ENCODE measurements around the gene CBARP.

The CBARP gene

DNA sequence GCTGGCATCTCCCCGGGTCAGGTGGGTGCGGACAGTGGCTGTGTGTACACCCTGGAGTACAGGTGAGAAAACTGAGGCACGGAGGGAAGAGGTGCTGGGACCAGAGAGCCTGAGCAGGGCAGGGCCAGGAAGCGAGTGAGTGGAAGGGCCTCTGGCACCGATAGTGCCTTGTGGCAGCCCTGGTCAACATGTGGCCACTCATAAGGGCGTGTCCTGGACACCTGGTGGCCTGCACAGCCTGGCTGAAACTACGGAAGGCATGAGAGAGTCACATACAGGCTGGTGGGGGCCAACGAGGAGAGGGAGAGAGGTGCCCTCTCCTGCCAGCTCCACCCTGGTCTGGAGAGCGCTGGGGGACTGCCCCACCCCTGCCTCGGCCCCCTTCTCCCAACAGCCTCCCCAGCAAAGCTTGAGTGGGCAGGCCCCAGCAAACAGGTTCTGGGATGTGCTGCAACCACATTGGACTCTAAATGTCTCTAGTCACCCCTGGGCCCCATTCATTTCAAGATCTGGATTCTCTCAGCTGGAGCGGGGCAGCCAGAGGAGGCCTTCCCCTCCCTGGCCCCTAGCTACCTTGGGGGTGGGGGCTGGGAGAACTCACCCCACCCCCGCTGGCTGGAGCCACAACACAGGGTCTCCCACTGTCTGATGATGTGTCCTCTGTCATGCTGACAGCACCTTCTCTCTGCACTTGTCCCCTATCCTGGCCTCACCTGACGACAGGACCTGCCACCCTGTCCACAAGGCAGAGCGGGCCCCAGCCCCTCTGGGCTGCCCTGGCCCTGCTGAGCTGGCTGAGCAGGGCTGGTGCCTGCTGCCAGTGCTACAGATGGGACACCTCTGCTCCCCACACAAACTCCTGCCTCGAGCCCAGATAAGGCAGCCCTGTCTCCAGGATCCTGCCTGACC, 5.8 kb downstream of the CBARP start:
- Histone ChIP-seq H3K36me3 (ENCODE audit: control insufficient read depth in 2 of 2, insufficient read depth in 2 of 2, low read length in 2 of 2) (no peaks in the 10 kb centered on the region), H3K4me3 (ENCODE audit: low read length in 2 of 2) (no peak overlapping the region), H3K27me3 (ENCODE audit: control insufficient read depth in 2 of 2, insufficient read depth in 2 of 2, low read length in 2 of 2) (peaks cover 0 to 27% of the 10 kb centered on the region in 2 donors), H3K9ac (ENCODE audit: low read depth in 1 of 2, low read length in 2 of 2) (no peak overlapping the region), H3K27ac (ENCODE audit: low read depth in 2 of 2, low read length in 2 of 2) (no peak overlapping the region), H3K4me1 (ENCODE audit: control insufficient read depth in 2 of 2, insufficient read depth in 2 of 2, low read length in 2 of 2) (peaks cover 9 to 14% of the 10 kb centered on the region in 2 donors), H3K9me3 (ENCODE audit: control insufficient read depth in 2 of 2, low read length in 2 of 2) (no peaks in the 10 kb centered on the region)

DNA sequence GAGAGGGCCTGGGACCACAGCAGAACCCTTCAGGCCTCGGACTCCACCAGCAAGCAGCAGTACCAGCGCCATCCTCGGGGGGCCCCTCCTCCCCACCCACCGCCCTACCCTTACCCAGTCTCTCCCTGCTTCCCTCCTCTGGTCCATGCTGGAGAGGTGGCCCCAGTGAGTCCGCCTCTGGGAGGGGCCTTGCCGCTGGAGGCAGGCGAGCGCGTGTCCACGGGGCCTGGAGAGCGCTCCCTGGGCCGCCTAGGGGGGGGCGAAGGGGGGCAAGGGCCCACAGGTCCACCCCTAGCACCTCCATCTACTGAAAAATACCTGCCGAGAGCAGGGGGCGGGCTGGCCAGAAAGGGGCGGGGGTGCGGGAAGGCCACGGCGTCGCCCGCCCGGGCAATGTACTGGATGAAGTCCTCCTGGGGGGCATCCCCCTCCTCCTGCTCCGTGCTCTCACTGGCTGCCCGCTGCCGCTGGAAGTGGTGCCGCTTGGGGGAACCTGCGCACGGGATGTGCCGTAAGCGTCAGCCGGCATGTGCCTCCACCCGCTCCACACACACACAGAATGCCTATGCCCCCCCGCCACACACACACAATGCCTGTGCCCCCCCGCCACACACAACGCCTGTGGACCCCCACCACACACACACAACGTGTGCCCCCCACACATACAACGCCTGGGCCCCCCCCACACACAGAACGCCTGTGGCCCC, 6.9 kb downstream of the CBARP start:
- Histone ChIP-seq H3K4me3 (ENCODE audit: low read length in 2 of 2) (no peak overlapping the region), H3K9me3 (ENCODE audit: control insufficient read depth in 2 of 2, low read length in 2 of 2) (no peaks in the 10 kb centered on the region), H3K27me3 (ENCODE audit: control insufficient read depth in 2 of 2, insufficient read depth in 2 of 2, low read length in 2 of 2) (peaks cover 0 to 25% of the 10 kb centered on the region in 2 donors), H3K4me1 (ENCODE audit: control insufficient read depth in 2 of 2, insufficient read depth in 2 of 2, low read length in 2 of 2) (peaks cover 7 to 13% of the 10 kb centered on the region in 2 donors), H3K27ac (ENCODE audit: low read depth in 2 of 2, low read length in 2 of 2) (no peak overlapping the region), H3K36me3 (ENCODE audit: control insufficient read depth in 2 of 2, insufficient read depth in 2 of 2, low read length in 2 of 2) (peaks cover 0 to under 1% of the 10 kb centered on the region in 2 donors), H3K9ac (ENCODE audit: low read depth in 1 of 2, low read length in 2 of 2) (no peak overlapping the region)

DNA sequence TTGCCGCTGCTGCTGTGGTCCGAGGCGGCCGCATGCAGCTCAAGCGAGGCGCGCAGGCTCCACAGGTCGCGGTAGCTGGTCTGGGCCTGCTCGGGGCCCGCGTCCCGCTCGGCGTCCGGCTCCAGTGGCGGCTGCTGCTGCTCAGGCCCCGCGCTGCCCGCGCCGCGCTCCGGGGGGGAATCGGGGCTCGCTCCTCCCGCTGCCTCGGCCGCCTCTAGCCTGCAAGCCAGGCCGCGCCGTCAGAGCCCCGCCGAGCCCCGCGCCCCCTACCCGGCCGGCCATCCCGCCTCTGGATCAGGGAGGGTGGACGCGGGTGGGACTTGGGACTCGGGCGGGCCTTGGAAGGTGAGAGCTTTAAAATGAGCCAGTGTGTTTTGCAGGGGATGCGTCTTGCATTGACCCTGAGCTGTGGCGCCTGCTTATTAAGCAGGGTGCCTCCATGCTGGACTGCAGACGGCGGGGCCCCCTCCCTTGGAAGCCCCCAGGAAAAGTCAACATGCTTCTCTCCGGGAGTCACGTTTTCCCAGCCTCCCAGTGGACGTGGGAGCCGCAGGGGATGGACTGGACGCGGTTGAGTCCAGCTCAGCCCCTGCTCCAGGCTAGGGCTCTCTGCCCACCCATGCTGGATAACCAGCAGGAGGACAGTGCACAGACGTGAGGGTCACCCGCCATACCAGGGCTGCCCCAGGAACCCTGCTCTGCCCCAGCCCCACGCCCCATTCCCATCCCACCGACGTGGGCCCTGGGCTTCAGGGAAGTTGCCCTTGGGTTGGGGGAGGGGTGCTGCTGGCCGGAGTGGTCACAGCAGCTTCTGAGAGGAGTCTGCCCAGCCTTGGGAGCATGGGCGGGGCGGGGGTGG, 7.7 kb downstream of the CBARP start:
- no peak overlapping the region for H3K4me3 ChIP-seq (ENCODE audit: low read length in 2 of 2)
- H3K4me1 ChIP-seq (ENCODE audit: control insufficient read depth in 2 of 2, insufficient read depth in 2 of 2, low read length in 2 of 2) = peaks cover 7 to 13% of the 10 kb centered on the region in 2 donors
- peaks cover 0 to 5% of the 10 kb centered on the region in 2 donors for H3K36me3 ChIP-seq (ENCODE audit: control insufficient read depth in 2 of 2, insufficient read depth in 2 of 2, low read length in 2 of 2)
- peaks cover 0 to 17% of the 10 kb centered on the region in 2 donors for H3K27me3 ChIP-seq (ENCODE audit: control insufficient read depth in 2 of 2, insufficient read depth in 2 of 2, low read length in 2 of 2)
- H3K9ac ChIP-seq (ENCODE audit: low read depth in 1 of 2, low read length in 2 of 2) = no peak overlapping the region
- H3K9me3 ChIP-seq (ENCODE audit: control insufficient read depth in 2 of 2, low read length in 2 of 2) = no peaks in the 10 kb centered on the region
- H3K27ac ChIP-seq (ENCODE audit: low read depth in 2 of 2, low read length in 2 of 2) = no peak overlapping the region

DNA sequence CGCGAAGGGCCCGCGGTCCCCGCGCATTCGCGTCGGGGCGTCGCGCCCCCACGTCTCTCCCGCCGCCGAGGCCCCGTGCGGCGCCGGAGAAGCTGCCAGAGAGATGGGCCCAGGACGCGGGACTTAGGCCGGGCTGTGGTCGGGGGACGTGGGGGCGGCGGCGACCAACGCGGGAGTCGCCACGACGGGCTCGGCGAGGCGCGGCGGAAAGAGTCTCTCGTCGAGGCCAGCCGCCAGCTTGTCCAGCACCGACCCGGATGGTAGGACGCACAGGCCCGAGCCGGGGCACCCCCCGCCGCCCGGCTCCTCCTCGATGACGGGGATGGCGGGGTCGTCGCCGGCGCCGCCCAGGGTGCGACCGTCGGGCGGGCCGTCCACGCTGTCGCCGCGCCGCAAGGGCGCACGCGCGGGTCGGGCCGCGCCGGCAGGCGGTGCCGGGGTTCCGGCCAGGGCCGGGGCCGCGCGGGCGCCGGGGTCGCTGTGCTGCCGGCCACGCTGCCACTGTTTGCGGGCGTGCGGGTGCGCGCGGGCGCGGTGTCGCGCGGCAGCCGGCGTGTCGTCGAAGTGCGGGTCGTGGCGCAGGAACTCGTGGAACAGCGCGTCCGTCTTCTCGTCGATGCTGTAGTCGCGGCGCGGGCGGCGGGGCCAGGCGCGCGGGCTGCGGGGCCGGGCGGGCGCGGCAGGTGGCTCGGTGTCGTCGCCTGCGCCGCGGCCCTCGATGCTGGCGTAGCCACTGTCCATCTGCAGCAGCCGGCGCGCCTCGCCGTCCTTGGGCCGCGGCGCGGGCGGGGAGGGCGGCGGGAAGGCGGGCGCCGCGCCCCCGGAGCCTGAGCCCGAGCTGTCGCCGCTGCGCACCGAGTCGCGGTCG, 8.5 kb downstream of the CBARP start:
- H3K27ac ChIP-seq (ENCODE audit: low read depth in 2 of 2, low read length in 2 of 2) = no peak overlapping the region
- H3K36me3 ChIP-seq (ENCODE audit: control insufficient read depth in 2 of 2, insufficient read depth in 2 of 2, low read length in 2 of 2) = peaks cover 5% of the 10 kb centered on the region in 2 donors
- no peaks in the 10 kb centered on the region for H3K9me3 ChIP-seq (ENCODE audit: control insufficient read depth in 2 of 2, low read length in 2 of 2)
- peaks cover 7 to 13% of the 10 kb centered on the region in 2 donors for H3K4me1 ChIP-seq (ENCODE audit: control insufficient read depth in 2 of 2, insufficient read depth in 2 of 2, low read length in 2 of 2)
- H3K9ac ChIP-seq (ENCODE audit: low read depth in 1 of 2, low read length in 2 of 2) = no peak overlapping the region
- H3K27me3 ChIP-seq (ENCODE audit: control insufficient read depth in 2 of 2, insufficient read depth in 2 of 2, low read length in 2 of 2) = peaks cover 0 to 8% of the 10 kb centered on the region in 2 donors
- no peak overlapping the region for H3K4me3 ChIP-seq (ENCODE audit: low read length in 2 of 2)

DNA sequence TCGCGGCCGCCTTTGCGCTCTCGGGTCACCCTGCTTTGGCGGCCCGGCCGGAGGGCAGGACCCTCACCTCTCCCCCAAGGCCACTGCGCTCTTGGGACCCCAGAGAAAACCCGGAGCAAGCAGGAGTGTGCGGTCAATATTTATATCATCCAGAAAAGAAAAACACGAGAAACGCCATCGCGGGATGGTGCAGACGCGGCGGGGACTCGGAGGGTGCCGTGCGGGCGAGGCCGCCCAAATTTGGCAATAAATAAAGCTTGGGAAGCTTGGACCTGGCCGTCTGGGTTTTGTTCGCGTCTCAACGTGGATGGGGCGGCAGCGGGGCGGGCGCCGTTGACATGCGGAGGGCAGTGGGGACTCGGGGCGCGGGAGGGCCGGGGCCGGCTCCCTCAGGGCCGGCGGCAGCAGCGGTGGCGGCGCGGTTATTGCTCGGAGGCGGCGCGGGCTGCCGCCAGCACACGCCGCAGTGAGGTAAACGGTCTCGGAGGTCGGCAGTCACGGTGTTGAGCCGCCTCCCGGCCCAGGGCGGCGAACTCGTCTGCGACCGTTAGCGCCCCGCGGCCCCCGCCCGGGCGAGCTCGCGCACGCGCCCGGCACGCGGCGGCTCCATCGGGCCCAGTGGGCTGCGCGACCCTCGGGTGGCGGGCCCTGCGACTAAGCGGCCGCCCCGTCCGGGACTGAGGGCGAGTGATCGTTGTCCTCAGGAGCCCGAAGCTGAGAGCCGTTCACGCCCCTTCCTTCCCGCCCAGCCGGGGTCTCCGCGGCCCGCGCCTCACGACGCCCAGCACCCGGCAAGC, 9.4 kb downstream of the CBARP start:
- Histone ChIP-seq H3K4me1 (ENCODE audit: control insufficient read depth in 2 of 2, insufficient read depth in 2 of 2, low read length in 2 of 2) (peaks cover 7 to 11% of the 10 kb centered on the region in 2 donors), H3K9ac (ENCODE audit: low read depth in 1 of 2, low read length in 2 of 2) (no peak overlapping the region), H3K4me3 (ENCODE audit: low read length in 2 of 2) (no peak overlapping the region), H3K27ac (ENCODE audit: low read depth in 2 of 2, low read length in 2 of 2) (no peak overlapping the region), H3K27me3 (ENCODE audit: control insufficient read depth in 2 of 2, insufficient read depth in 2 of 2, low read length in 2 of 2) (no peaks in the 10 kb centered on the region), H3K36me3 (ENCODE audit: control insufficient read depth in 2 of 2, insufficient read depth in 2 of 2, low read length in 2 of 2) (peaks cover 8 to 10% of the 10 kb centered on the region in 2 donors), H3K9me3 (ENCODE audit: control insufficient read depth in 2 of 2, low read length in 2 of 2) (no peaks in the 10 kb centered on the region)

DNA sequence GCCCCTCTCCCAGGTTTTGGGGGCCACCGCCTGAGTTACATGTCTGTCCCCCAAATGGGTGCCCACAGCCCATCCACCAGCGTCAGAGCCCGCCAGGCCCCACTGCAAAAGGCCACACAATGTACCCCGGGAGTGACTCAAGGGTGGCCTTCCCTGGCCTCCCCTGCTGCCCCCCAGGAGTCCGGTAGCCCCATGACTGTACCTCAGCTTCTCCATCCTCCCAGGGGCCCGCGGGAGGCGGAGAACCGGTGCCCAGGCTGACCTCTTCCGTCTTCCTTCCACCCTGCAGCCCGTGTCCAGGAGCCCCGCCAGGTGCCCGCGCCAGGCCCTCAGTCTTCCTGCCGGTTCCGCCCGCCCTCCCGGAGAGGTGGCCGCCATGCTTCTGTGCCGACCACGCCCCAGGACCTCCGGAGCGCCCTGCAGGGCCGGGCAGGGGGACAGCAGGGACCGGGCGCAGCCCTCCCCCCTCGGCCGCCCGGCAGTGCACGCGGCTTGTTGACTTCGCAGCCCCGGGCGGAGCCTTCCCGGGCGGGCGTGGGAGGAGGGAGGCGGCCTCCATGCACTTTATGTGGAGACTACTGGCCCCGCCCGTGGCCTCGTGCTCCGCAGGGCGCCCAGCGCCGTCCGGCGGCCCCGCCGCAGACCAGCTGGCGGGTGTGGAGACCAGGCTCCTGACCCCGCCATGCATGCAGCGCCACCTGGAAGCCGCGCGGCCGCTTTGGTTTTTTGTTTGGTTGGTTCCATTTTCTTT, 10.3 kb downstream of the CBARP start:
- Histone ChIP-seq H3K27me3 (ENCODE audit: control insufficient read depth in 2 of 2, insufficient read depth in 2 of 2, low read length in 2 of 2) (no peaks in the 10 kb centered on the region), H3K9ac (ENCODE audit: low read depth in 1 of 2, low read length in 2 of 2) (no peak overlapping the region), H3K9me3 (ENCODE audit: control insufficient read depth in 2 of 2, low read length in 2 of 2) (no peaks in the 10 kb centered on the region), H3K4me1 (ENCODE audit: control insufficient read depth in 2 of 2, insufficient read depth in 2 of 2, low read length in 2 of 2) (peaks cover 0 to 2% of the 10 kb centered on the region in 2 donors), H3K4me3 (ENCODE audit: low read length in 2 of 2) (no peak overlapping the region), H3K27ac (ENCODE audit: low read depth in 2 of 2, low read length in 2 of 2) (no peak overlapping the region), H3K36me3 (ENCODE audit: control insufficient read depth in 2 of 2, insufficient read depth in 2 of 2, low read length in 2 of 2) (peaks cover 14 to 19% of the 10 kb centered on the region in 2 donors)

DNA sequence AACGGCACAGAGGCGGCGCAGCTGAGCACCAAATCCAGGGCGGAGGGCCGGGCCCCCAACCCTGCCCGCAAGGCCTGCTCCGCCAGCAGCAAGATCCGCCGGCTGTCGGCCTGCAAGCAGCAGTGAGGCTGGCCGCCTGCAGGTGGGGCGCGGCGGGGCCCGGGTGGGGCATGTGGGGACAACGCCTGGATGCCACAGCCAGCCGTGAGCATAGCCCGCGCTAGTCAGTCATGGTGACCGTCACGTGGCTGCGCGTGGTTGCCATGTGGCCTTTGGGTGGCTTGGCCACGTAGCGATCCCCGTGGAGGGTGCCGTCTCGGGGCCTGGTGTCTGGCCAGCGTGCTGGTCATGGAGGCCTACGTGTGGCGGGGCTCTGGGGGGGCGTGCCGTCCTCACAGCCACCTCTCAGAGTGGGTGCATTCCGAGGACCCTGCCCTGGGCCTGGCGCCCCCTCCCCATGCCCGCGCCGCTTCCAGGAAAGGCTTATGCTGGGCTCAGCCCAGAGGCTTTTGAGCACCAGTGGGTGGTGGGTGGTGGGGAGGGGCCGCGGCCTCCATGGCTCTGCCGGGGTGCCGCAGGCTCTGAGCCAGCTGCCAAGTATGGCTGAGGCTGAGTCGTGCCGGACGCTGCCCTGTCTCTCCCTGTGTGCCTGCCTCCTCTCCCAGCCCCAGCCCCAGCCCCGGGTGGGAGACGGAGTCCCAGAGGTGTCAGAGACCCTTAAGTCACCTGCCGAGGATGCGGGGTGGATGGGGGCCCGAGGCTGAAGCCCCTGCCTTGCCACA, 11.1 kb downstream of the CBARP start:
- Histone ChIP-seq H3K27me3 (ENCODE audit: control insufficient read depth in 2 of 2, insufficient read depth in 2 of 2, low read length in 2 of 2) (no peaks in the 10 kb centered on the region), H3K36me3 (ENCODE audit: control insufficient read depth in 2 of 2, insufficient read depth in 2 of 2, low read length in 2 of 2) (peaks cover 14 to 19% of the 10 kb centered on the region in 2 donors), H3K9ac (ENCODE audit: low read depth in 1 of 2, low read length in 2 of 2) (no peak overlapping the region), H3K9me3 (ENCODE audit: control insufficient read depth in 2 of 2, low read length in 2 of 2) (no peaks in the 10 kb centered on the region), H3K27ac (ENCODE audit: low read depth in 2 of 2, low read length in 2 of 2) (no peak overlapping the region), H3K4me1 (ENCODE audit: control insufficient read depth in 2 of 2, insufficient read depth in 2 of 2, low read length in 2 of 2) (no peaks in the 10 kb centered on the region), H3K4me3 (ENCODE audit: low read length in 2 of 2) (no peak overlapping the region)

DNA sequence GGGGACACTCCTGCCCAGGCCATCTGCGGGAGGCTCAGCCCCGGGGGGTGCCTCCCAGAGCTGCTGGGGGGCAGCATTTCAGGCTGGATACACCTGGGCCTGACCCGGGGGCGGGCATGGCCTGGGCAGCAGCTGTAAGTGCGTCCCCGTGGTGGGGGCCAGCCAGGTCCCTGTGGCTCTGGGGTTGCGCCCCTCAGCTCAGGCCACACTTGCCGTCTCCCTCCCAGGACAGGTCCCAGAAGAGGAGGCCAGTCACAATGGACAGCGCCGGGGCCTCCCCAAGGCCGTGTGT, 11.6 kb downstream of the CBARP start:
- no peak overlapping the region for H3K9ac ChIP-seq (ENCODE audit: low read depth in 1 of 2, low read length in 2 of 2)
- no peaks in the 10 kb centered on the region for H3K4me1 ChIP-seq (ENCODE audit: control insufficient read depth in 2 of 2, insufficient read depth in 2 of 2, low read length in 2 of 2)
- H3K9me3 ChIP-seq (ENCODE audit: control insufficient read depth in 2 of 2, low read length in 2 of 2) = no peaks in the 10 kb centered on the region
- H3K27ac ChIP-seq (ENCODE audit: low read depth in 2 of 2, low read length in 2 of 2) = no peak overlapping the region
- no peak overlapping the region for H3K4me3 ChIP-seq (ENCODE audit: low read length in 2 of 2)
- H3K36me3 ChIP-seq (ENCODE audit: control insufficient read depth in 2 of 2, insufficient read depth in 2 of 2, low read length in 2 of 2) = peaks cover 14 to 19% of the 10 kb centered on the region in 2 donors
- no peaks in the 10 kb centered on the region for H3K27me3 ChIP-seq (ENCODE audit: control insufficient read depth in 2 of 2, insufficient read depth in 2 of 2, low read length in 2 of 2)

Data from mucosa of rectum (tissue), 2 donors.